ENCODE measurements around the gene CDC42BPG.

CDC42BPG gene

GRCh38 chr11:64835616-64836447 is 8.6 kb downstream of the CDC42BPG start:
- in situ Hi-C loops (cut with HindIII; ENCODE audit: low sequenced_read_pairs): no loop called here
- no peak for TF ChIP-seq CTCF (IDR thresholded peaks at IDR 0.05; ENCODE audit: low read depth, low read length, missing control alignments)
- no peak for DNase-seq (ENCODE audit: low read depth)
- no peak overlapping the region for H3K4me3 ChIP-seq (ENCODE audit: low read depth, low read length)

- no peak for DNase-seq (ENCODE audit: low read depth)
- TF ChIP-seq CTCF (IDR thresholded peaks at IDR 0.05; ENCODE audit: low read depth, low read length, missing control alignments): no peak
- no peak overlapping the region for H3K4me3 ChIP-seq (ENCODE audit: low read depth, low read length)
- in situ Hi-C loops (cut with HindIII; ENCODE audit: low sequenced_read_pairs): no loop called here
These were observed 9.5 kb downstream of the CDC42BPG start for GRCh38 chr11:64834723-64835615.

- DNase-seq (ENCODE audit: low read depth): no peak
- in situ Hi-C loops (cut with HindIII; ENCODE audit: low sequenced_read_pairs): no loop called here
- H3K4me3 ChIP-seq (ENCODE audit: low read depth, low read length): no peak overlapping the region
- TF ChIP-seq CTCF (IDR thresholded peaks at IDR 0.05; ENCODE audit: low read depth, low read length, missing control alignments): no peak
These were observed 10.3 kb downstream of the CDC42BPG start for GRCh38 chr11:64834031-64834722.

- DNase-seq (ENCODE audit: low read depth): no peak
- in situ Hi-C loops (cut with HindIII; ENCODE audit: low sequenced_read_pairs): no loop called here
- H3K4me3 ChIP-seq (ENCODE audit: low read depth, low read length): no peak overlapping the region
- no peak for TF ChIP-seq CTCF (IDR thresholded peaks at IDR 0.05; ENCODE audit: low read depth, low read length, missing control alignments)
These were observed 10.9 kb downstream of the CDC42BPG start for GRCh38 chr11:64833509-64833908.

GRCh38 chr11:64833198-64833502 is 11.3 kb downstream of the CDC42BPG start:
- H3K4me3 ChIP-seq (ENCODE audit: low read depth, low read length): no peak overlapping the region
- no peak for DNase-seq (ENCODE audit: low read depth)
- TF ChIP-seq CTCF (IDR thresholded peaks at IDR 0.05; ENCODE audit: low read depth, low read length, missing control alignments): no peak
- in situ Hi-C loops (cut with HindIII; ENCODE audit: low sequenced_read_pairs): no loop called here

GRCh38 chr11:64832467-64833197 is 11.8 kb downstream of the CDC42BPG start:
- in situ Hi-C loops (cut with HindIII; ENCODE audit: low sequenced_read_pairs): no loop called here
- no peak overlapping the region for H3K4me3 ChIP-seq (ENCODE audit: low read depth, low read length)
- no peak for TF ChIP-seq CTCF (IDR thresholded peaks at IDR 0.05; ENCODE audit: low read depth, low read length, missing control alignments)
- DNase-seq (ENCODE audit: low read depth): no peak
